Measurements from ENCODE around the gene RHEB.

Gene RHEB

DNA sequence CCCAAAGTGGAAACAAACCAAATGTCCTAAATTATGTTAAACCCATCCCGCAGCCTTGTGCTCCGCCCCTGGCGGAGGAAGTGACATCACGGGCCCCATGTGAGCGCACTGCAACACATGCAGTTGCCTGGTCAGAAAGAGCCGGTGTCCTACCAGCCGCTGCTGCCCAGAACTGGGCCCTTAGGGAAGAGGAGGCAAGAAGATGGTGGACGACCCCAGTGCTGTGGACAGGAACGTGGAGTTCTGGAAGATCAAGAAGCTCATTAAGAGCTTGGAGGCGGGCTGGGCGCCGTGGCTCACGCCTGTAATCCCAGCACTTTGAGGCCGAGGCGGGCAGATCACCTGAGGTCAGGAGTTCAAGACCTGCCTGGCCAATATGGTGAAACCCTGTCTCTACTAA, 18.0 kb downstream of the RHEB start:
- no peak for DNase-seq

DNA sequence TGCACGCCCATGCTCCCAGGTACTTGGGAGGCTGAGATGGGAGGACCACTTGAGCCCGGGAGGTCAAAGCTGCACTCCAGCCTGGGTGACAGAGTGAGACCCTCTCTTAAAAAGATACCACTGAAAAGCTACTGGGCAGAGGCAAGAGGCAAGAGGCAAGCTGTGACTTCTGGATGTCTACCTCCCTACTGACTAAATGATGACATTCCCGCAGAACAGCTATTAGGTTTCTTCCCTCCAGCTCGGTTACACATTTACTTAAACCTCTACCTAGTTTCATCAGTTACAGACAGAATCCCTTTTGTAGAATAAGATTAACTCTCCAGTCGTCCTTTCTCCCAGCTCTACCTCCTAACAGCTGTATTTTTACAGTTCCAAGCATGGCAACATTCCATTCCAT, 21.2 kb downstream of the RHEB start:
- no peak for DNase-seq

DNA sequence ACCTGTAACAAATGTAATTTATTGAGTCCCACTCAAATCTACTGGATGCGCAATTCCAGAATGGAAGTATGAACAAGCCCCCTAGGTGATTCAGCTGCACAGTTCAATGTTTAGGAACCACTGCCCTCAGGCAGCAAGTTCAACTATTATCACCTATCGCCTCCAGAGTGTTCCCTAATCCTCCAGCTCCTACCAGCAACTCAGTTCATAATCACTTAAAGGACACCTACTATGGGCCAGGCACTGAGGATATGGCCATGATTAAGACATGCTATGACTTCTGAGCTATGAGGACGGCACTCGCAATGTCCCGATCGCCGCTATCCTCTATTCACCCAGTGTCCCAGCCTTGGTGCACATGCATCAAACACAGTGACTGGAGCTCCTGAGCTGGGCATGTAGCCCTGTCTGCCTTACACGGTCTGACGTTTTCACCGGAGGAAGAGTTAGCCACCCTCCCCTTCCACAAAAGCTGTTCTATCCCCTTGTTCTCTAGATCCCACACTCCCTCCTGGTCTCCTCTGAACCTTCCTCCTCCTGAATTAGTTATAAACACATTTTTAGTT, 22.3 kb downstream of the RHEB start:
- no peak for DNase-seq

DNA sequence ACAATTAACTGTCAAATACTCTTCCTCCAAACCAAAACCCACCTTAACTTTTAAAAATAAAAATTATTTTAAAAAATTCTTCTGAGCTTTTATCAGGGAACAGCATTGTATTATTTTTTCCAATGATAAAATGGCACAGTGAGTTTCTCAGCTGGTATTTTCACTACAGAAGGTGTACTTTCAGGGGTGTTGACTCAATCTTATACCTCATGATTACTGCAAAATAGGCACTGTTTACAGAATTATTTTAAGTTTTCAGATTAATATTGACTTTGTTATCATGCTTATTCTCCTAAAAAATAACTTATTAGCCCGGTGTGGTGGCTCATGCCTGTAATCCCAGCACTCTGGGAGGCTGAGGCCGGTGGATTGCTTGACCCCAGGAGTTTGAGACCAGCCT, 24.3 kb downstream of the RHEB start:
- no peak for DNase-seq

DNA sequence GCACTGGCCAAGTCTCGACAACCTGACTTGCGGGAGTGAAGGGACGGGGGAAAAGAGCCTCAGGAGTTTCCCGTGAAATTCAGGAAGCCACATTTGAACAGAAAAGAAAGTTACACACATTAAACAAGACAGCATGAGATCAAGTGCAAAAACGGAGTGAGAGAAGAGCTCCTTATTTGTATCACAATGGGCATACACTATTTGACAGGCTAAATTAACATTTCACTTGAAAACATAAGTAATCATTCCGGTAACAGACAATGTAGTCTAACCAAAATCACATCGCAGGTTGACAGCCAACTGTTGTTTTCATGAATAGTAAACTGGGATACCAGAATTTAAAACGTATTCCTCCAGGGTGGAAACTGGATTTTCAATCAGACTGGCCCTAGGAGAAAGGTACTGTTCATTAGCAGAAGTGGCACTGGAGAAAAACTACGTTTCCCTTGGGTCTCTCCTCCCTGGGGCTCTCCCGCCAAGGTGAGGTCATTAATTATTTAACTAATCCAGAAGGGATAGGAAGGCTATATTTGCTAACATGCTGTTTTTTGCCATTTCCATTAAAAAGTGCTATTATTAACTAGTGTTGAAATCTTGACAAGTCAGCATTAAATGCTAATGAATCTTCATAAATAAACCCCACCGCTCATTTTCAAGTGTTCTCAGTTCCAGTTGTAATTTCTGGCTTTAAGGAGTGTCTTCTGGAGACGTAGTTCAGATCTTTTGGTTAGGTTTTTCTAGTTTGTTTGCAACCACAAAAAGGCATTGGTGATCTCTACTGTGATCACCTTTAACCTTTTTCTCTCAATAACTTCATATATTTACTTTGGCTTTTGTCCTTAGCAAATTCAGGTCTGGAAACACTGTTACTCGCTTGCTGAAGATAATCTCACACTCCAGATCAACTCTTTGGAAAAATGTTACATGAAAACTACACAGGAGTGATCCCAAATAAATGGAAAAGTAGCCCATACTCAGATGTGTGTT, 25.1 kb downstream of the RHEB start:
- DNase-seq, result no peak

DNA sequence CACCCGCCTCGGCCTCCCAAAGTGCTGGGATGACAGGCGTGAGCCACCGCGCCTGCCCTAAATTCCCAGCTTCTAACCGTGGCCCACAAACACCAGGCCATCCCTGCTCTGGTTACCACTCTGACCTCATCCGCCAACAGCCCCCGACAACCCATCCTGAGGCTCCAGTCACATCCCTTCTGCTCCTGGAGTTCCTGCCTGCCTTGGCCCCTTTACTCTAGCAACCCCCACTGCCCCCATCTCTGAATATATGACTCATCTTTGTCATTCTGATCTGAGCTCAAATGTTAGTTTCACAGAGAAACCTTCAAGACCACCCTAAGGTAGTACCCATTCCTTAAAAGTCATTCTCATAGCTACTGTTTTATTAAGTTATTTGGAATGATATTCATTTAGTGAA, 26.6 kb downstream of the RHEB start:
- no peak for DNase-seq

DNA sequence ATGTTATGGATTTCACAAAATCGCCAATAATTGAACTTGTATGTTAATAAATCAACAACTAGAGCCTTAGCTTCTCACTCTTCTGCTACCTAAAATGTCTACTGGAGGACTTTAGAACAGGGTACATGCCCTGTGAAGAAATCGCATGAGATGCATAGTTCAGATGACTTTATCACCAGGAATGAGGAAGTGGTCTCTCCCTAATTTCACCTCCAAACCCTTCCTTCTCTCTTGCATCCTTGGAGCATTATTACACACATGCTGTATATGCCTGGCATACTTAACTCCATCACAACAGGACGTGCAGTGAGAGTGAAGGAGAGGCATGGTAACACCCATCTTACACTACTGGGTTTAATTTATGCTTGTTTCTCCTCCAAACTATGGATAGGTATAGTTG, 27.8 kb downstream of the RHEB start:
- no peak for DNase-seq

DNA sequence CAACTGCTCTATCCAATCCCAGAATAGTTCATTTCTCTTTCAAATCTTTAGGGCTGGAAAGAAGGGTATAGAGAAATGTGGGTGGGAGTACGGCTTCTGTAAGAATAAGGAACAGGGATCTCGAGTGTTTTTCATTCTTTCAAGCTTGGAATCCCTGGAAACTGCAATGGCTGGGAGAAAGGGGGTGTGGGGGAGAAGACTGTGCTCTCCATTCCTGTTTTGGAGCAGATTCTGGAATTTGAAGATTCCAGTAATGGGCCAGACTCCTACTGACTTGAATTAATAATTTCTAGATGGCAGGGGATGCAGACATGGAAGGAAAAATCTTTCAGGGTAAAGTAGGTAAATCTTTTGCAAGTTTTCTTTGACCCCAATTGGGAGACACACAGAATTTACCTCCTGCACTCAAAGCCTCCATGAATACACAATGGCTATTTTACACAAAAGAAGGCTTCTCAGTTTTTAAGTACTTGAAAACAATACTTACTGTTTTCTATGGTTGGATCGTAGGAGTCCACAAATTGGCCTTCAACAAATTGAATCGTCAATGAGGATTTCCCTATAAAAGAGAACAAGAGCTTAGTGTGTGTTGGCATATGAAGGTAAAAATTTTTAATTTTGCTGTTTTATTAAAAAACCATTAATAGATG, 29.1 kb downstream of the RHEB start:
- DNase-seq, result no peak

DNA sequence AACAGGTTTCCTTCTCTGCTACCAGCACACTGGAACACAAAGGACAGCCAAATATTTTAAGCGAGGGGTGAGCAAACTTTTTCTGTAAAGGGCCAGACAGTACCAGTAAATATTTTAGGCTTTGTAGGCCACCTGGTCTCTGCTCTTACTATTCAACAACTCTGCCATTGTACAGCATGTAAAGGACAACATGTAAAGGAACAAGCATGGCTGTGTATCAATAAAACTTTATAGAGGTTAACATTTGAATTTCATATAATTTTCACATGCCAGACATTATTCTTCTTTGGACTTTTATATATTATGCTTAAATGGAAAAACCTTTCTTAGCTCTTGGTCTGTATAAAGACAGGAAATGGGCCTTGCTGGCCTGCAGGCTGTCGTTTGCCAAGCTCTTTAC, 30.2 kb downstream of the RHEB start:
- no peak for DNase-seq

DNA sequence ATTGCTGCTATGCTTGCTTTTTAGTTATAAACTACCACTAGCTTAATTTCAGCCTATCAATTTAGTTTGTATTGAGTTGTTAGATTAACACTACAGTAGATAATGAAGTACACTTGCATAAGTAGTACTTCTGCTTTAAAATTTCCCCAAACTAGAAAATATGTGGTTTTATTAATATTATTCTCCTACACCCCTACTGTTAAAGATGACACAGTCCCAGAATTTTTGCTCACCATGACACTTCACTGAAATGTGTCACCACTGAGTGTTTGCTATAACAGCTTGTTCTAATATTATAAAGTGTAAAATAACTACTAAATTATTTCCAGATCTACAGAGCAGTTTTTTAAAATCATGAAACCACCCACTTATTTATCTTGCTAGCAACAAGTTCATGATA, 31.6 kb downstream of the RHEB start:
- DNase-seq, result no peak

DNA sequence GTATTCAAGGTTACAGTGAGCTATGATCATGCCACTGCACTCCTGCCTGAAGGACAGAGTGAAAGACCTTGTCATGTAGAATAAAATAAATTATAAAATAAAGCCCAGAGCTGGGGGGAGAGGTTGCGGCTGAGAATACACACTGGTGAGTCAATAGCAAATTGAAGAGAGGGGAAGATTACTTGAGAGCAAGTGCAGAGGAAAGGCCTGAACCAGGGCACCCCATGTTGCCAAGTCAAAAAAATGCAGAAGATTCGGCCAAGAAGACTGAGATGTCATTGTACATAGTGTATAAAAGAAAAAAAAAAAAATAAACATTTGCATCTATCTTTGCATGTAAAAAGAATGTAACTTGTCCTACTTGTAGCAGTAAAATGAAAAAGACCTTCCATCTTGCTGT, 32.5 kb downstream of the RHEB start:
- no peak for DNase-seq

DNA sequence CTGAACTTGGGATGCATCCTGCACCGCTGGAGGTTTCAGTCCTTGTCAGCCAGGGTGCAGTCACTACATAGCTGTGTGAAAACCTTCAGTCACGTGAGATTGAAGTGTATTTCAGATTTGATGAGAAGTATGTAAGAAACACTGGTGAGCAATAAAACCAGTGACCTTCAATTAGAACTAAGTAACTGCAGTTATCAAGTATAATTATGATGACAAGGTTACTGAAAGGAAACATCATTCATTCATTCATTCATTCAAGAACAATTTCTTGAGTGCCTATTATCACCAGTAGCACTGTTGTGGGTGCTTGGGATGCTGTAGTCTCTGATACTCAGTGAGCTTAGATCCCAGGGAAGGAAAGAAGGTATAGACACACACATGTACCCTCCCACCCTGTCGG, 33.6 kb downstream of the RHEB start:
- DNase-seq, result no peak

DNA sequence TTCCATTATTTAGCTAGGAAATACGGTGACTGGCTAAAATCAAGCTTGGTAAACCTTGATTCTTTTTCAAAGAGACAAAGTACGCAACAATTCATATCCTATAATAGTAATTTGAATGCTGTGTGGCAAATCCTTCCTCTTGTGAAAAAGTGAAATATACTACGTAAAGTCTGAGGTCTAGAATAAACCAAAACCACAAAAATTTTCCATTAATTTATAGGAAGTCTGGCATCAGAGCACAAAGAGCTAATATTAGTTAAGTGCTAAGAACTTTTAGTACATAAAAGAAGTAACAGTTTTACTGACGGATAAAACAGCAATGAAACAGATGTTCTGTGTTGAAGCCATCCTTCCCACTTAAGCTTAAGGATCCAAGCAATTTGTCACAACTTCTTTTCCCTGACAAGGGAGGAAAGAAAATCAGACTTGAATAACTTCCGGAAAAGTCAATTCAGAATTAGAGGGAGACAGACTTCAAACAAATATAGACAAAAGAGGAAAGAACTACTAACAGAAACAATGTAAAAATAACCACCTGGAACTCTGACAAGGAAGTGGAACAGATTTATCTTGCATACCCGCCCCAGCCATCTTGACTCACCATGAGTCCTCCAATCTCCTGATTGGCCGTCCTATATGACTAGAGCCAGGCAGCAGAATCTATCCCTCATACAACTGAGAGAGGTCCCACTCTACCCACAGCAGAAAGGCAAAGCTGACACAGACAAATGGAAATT, 34.6 kb downstream of the RHEB start:
- DNase-seq, result no peak

DNA sequence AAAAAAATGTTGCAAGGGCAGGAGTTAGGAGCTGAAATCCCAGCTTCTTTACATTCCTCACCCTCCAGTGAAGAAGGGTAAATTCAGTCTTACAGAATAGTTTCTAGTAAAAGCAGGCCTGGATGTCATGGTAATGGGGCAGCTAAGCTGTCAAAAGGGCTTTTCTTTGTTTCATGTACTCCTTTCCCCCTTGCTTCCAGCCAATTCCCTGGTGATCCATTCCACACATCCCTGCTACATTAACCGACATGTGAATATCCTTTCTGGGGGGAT, 36.0 kb downstream of the RHEB start:
- DNase-seq, result no peak

DNA sequence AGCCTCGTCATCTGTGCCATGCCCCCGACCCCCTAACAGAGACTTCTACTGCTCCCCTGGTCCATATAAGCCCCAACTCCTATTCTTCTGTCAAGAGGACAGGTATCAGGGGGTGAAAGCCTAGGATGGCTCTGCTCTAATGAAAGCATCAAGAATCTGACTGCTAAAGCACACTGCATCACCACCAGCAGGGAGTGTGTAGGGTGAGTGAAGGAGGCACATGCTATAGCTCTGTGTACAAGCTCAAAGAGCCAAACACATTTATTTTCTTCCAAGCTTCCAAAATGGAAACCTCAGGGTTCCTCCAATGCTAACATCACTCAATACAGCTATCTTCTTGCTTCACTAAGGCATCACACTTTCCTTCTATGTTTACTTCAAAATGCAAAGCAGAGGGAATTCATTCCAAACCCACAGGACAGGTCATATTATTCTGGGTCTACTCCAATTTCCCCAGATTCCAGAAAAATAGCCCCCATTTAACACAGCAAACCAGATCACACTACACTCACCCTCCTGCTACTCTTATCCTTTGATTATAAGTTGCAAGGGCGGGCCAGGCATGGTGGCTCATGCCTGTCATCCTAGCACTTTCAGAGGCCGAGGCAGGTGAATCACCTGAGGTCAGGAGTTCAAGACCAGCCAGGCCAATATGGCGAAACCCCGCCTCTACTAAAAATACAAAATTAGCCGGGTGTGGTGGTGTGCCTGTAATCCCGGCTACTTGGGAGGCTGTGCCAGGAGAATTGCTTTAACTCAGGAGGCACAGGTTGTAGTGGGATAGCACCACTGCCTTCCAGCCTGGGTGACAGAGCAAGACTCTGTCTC, 36.6 kb downstream of the RHEB start:
- no peak for DNase-seq

DNA sequence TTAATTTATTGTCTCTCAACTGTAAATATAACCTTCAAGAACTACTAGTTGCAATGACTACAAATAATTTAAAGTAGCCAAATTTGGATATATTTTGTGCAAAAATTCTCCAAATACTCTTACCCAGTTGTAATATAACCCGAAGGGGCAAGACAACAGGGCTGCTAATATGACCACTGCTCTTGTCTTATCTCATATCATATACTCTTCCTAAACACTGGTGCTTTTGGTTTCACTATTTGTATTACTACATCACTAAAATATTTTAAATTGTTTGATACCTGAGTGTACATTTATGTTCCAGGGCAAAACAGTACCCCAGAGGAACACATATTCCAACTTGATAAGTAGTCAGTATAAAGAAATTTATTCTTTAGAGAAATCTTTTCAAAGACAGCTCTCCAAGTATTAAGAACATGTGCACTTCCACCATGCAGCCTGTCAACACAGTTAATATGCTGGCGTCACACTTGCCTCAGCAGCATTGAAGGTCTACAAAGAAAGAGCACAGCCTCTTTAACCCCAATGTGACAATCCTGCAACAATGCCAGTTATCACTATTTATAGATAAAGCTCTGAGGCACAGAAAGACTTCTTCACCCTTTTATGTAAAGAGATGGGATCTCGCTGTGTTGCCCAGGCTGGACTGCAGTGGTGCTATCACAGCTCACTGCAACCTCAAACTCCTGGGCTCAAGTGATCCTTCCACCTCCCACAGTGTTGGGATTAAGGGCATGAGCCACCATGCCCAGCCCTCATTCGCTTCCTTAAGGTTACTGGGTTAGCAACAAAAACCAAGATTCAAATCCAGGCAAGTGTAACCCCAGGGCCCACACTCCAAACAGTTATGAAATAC, 37.8 kb downstream of the RHEB start:
- DNase-seq, result no peak

DNA sequence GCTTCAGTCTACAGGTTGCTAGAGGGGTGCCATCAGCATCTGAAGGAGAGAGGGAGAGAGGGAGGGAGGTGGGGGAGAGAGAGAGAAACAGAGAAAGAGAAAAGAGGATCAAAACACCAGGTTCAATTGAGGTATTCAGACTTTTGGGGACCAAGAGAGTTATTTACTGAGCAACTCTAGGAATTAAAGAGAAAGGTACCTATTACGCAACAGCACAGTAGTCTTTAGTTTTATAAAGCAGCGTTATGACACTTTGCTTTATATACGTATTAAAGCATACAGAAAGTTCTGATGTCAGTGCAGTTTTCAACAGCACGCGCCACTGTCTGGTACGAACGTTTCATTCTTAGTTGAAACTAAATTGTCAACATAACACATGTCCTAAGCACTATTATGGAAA, 41.8 kb downstream of the RHEB start:
- DNase-seq, result no peak

DNA sequence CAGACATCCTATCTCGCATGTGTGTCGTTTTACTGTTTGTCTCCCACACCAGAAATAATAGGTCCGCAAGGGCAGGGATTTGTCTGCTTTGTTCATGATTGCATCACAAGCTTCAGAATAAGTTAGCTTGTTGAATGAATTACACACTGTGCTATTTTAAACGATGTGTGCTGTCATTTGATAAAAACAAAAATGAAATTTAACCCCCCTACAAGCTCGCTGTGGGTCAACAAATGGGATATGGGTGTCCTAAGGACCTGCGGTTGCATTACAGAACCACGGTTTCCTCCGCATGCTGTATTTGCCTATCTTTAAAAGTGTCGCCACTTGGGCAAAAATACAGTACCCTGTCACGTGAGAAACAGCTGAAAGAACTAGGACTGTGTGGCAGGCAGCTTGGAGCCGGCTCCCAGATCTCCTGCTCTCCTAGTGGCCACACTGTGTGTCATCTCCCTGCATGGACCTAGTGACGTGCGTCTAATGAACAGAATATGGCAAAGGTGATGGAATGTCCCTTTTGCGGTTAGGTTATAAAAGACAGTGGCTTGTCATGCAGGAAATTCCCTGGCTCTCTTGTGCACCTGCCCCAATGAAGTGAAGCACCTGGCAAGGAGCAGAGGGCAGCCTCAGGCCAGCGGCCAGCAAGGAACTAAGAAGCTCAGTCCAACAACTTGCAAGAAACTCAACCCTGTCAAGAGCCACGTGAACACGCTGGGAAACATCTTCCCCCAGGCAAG, 46.9 kb downstream of the RHEB start:
- no peak for DNase-seq

DNA sequence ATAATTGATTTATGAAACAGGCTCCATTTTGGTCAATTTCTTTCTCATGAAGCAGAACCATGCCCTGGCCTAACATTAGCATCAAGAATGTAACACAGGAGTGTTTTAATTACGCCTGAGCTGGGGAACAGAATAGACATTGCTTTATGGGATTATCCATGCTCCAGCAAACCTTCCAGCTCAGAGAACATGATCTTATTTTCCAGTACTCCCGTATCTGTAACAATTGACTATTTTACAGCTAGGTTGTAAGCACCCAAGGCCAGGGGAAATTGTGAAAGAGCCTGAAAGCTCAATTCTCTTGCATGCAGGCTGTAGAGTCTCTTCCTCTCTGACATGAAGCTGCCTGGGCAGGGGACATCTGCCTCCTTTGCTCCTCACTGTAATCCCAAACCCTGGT, 49.0 kb downstream of the RHEB start:
- no peak for DNase-seq

DNA sequence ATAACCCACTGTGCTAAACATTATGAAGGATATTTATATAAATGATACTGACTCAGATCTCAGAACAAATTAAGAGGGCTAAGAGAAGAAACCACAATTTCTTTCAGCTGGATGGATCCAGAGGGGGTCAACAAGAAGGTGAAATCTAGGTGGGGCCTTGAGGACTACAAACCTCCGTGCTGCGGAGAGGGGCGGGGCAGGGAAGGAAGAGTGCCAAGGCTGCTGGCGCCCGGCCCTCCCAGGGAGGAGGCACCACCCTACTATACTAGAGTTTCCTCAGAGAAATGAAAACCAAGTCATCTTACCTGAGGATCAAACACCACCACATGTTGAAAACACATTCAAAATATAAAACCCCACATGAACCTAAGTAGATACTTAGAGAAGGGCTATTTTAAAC, 50.4 kb downstream of the RHEB start:
- DNase-seq, result no peak
